Omental fat pad (tissue), 4 donors: ENCODE data around the gene HNF1B. TPM values are rescaled to one million over a fixed set of nuclear protein-coding genes. Genes with fewer than 3 reads are reported as not detected.

Experiments
- ATAC-seq: fragments of 150-250 bp; one replicate; pipeline ENCODE4 v1.9.1; 2016; ENCODE audit warnings: mild to moderate bottlenecking, moderate library complexity; ENCODE audit not compliant: low FRiP score
- DNase-seq: peaks from one replicate; pipeline ENCODE4 v3.0.0-alpha.2; 2019; ENCODE audit warnings: low spot score
- total RNA-seq, 4 donors: library from RNA; depleted of rRNA; stranded (reverse); fragments of >200 nt; gene quantifications; one replicate each; pipeline ENCODE4 v1.1.0, GENCODE V29; 2016
- TF ChIP-seq, protein P1 (sequence below), 3 donors: fragments of 450-650 bp; IDR thresholded peaks; one replicate each; pipeline ENCODE4 v1.5.1; 2016 to 2017; ENCODE audit warnings: antibody characterized with exemption in 3 of 3, mild to moderate bottlenecking in 3 of 3, moderate library complexity in 2 of 3

The HNF1B gene
- total RNA-seq, 4 donors from 2014 or later: not detected

DNA sequence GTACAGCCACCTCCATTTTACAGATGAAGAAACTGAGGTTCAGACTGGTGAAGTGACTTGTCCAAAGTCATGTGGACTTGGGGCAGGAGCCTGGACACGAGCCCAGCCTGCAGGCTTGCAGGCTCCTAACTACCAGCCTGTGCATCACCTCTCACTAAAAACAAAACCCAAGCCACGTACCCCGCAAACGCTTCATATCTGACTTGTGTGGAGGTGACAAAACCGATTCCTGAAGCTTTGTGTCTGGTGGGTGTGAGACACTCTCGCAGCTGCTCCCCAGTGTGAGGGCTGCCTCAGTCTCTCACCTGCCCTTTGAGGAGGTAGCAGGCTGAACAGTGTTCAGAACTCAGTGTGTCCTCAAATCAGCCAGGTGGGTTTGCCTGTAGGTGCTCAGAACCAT, 8.4 kb downstream of the HNF1B start:
- ATAC-seq: no peak
- TF ChIP-seq, protein P1, sequence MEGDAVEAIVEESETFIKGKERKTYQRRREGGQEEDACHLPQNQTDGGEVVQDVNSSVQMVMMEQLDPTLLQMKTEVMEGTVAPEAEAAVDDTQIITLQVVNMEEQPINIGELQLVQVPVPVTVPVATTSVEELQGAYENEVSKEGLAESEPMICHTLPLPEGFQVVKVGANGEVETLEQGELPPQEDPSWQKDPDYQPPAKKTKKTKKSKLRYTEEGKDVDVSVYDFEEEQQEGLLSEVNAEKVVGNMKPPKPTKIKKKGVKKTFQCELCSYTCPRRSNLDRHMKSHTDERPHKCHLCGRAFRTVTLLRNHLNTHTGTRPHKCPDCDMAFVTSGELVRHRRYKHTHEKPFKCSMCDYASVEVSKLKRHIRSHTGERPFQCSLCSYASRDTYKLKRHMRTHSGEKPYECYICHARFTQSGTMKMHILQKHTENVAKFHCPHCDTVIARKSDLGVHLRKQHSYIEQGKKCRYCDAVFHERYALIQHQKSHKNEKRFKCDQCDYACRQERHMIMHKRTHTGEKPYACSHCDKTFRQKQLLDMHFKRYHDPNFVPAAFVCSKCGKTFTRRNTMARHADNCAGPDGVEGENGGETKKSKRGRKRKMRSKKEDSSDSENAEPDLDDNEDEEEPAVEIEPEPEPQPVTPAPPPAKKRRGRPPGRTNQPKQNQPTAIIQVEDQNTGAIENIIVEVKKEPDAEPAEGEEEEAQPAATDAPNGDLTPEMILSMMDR (IDR thresholded peaks at IDR 0.05): no peak
- DNase-seq: no peak

DNA sequence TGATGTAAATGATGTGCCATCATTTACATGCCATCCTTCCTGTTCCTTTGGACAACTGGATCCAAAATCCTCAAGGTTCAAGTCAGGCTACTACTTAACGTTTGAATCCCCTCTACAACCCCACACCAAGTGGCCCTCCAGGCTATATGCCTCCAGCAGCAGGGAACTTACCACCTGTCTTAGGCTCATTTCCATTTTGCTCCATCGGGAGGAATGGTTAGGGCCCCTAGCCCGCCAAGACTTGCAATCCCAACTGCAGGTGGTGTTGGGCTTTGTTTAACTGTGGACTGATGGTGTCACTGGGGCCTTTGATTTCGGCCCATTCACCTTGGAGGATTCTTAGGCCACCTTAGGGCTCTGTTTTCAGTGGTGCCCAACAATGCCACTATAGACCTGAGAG, 9.7 kb downstream of the HNF1B start:
- TF ChIP-seq, protein P1 (IDR thresholded peaks at IDR 0.05): no peak
- DNase-seq (no peak), ATAC-seq (no peak)

DNA sequence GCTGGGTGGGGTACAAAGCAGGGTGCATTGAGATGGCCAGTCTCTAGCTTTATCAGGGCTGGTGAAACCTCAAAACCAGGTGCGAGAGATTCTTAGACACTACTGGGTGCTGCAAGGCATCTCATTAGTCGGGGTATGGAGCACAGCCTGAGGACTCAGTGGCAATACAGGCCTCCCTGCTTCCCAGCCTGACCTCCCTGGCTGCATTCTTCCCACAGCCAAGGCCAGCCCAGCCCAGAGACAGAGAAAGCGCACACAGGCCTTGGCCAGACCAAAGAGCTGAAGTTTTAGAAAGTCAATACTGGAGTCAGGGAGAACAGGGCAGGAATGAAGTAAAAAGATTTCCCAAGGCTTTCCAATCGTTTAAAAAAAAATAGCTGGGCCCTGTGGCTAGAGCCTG, 12.5 kb downstream of the HNF1B start:
- TF ChIP-seq, protein P1 (IDR thresholded peaks at IDR 0.05): no peak
- DNase-seq: no peak

DNA sequence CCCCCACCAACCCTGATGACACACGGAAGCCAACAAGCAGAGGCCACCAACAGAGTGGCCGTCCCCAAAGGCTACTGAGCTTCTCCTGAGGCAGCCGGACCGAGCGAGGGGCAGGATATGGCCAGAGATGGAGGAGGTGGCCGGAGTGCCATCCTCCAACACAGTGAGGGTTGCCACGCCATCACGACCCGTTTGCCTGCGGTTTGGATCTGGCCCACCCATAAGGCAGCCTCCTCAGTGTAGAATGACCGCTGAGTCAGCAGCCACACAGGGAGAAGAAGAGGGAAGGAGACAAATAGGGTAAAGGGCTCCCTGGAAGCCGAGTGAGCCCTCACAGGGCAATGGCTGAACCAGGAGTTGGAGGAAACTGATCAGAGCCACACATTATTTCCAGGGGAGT, 13.8 kb downstream of the HNF1B start:
- ATAC-seq (no peak), DNase-seq (no peak)
- TF ChIP-seq, protein P1 (IDR thresholded peaks at IDR 0.05): no peak

More for the DNA sequence above, 12.5 kb downstream of the HNF1B start:
- no peak for ATAC-seq

DNA sequence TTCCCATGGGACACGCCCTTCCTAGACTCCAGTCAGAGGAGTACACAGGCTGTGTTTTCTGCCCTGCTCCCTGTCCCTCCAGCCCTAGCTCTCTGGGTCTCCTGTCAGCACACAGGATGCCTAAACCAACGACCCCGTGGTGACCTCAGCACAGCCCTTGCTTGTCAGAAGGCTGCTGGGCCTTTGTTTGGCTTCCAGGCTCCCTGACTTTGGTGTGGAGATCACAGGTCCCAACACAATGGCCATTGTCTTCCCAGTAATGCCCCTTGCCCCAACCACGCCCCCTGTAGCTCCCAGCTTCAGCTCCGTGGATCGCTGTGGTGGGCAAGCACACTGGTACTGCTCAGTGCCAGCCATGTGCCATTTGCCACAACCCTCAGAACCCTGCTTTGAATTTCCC, 15.0 kb downstream of the HNF1B start:
- no peak for ATAC-seq
- DNase-seq: no peak
- TF ChIP-seq, protein P1 (IDR thresholded peaks at IDR 0.05): no peak

DNA sequence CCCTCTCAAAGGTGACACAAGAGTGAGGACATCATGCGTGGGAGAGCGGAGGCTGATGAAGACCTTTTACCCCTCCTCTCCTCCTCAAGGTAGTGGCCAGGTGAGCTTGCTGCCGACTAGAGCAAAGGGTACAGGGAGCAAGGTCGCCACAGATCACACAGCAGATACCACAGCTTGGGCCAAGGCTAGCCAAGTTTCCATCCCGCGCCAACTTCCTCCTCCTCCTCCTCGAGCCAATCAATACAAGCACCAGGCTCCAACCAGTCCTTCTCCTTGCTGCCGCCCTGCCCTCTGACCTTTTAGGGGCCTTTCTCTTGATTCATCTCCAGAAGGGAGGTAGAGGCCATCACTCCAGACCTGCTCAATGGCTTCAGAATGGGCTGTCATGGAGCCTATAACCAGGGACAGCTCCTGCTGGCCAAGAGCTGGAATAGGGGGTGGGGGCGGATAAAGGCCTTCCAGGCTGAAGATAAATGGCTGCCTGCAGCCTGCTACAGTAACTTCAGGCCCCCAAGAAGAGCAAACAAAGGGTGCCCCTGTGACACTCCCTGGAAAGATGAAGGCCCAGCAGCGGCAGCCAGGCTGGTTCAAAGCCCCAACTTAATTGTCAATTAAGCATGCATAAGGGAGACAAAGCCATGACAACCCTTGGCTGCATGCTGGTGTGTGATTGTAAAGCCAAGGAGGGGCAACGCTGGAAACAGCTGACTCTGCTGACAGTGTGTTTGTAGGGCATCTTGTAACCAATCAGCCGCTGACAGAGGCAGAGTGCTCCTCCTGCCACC, 17.8 kb downstream of the HNF1B start:
- TF ChIP-seq, protein P1 (IDR thresholded peaks at IDR 0.05): no peak
- ATAC-seq: no peak
- no peak for DNase-seq

DNA sequence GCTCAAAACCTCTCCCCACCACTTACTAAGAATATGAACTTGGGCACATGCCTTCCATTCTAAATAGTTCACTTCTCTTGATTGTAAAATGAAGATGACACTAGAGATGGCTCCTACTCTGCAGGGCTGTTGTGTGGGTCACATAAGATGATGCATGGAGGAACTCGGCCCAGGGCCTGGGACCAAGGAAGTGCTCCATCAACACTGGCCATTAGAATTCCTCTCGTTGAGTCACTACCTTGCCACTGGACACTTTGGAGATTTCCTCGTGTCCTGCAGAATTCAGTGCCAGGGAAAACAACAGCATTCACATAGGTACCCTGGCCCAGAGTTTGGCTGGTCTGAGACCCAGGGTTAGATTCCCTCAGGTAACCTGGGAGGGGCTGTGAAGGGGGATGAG, 18.6 kb downstream of the HNF1B start:
- TF ChIP-seq, protein P1 (IDR thresholded peaks at IDR 0.05): no peak
- ATAC-seq: no peak
- no peak for DNase-seq
